ENCODE data around the gene HHAT.

GRCh38 chr1:210506689-210507088, 178.0 kb downstream of the HHAT start:
- TF ChIP-seq, protein P1, sequence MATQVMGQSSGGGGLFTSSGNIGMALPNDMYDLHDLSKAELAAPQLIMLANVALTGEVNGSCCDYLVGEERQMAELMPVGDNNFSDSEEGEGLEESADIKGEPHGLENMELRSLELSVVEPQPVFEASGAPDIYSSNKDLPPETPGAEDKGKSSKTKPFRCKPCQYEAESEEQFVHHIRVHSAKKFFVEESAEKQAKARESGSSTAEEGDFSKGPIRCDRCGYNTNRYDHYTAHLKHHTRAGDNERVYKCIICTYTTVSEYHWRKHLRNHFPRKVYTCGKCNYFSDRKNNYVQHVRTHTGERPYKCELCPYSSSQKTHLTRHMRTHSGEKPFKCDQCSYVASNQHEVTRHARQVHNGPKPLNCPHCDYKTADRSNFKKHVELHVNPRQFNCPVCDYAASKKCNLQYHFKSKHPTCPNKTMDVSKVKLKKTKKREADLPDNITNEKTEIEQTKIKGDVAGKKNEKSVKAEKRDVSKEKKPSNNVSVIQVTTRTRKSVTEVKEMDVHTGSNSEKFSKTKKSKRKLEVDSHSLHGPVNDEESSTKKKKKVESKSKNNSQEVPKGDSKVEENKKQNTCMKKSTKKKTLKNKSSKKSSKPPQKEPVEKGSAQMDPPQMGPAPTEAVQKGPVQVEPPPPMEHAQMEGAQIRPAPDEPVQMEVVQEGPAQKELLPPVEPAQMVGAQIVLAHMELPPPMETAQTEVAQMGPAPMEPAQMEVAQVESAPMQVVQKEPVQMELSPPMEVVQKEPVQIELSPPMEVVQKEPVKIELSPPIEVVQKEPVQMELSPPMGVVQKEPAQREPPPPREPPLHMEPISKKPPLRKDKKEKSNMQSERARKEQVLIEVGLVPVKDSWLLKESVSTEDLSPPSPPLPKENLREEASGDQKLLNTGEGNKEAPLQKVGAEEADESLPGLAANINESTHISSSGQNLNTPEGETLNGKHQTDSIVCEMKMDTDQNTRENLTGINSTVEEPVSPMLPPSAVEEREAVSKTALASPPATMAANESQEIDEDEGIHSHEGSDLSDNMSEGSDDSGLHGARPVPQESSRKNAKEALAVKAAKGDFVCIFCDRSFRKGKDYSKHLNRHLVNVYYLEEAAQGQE (IDR thresholded peaks at IDR 0.05; ENCODE audit: borderline replicate concordance), result no peak
- TF ChIP-seq, protein P2, sequence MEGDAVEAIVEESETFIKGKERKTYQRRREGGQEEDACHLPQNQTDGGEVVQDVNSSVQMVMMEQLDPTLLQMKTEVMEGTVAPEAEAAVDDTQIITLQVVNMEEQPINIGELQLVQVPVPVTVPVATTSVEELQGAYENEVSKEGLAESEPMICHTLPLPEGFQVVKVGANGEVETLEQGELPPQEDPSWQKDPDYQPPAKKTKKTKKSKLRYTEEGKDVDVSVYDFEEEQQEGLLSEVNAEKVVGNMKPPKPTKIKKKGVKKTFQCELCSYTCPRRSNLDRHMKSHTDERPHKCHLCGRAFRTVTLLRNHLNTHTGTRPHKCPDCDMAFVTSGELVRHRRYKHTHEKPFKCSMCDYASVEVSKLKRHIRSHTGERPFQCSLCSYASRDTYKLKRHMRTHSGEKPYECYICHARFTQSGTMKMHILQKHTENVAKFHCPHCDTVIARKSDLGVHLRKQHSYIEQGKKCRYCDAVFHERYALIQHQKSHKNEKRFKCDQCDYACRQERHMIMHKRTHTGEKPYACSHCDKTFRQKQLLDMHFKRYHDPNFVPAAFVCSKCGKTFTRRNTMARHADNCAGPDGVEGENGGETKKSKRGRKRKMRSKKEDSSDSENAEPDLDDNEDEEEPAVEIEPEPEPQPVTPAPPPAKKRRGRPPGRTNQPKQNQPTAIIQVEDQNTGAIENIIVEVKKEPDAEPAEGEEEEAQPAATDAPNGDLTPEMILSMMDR (IDR thresholded peaks at IDR 0.05; ENCODE audit: poor library complexity, severe bottlenecking), result no peak
